Measurements from ENCODE around the gene BRPF1. TPM values are rescaled to one million over a fixed set of nuclear protein-coding genes. Genes with fewer than 3 reads are reported as not detected.

The BRPF1 gene
- total and polyA plus RNA-seq, 2 experiments from 2014 or later, result 8.0 to 24.7 TPM

GRCh38 chr3:9710174-9710739, 21.3 kb upstream of the BRPF1 start:
- Mint-ChIP-seq H3K9me3 (no peaks in the 10 kb centered on the region), H3K36me3 (ENCODE audit: low read depth) (no peaks in the 10 kb centered on the region; the same call in 2 of the 3 replicates), H3K27me3 (ENCODE audit: insufficient read depth, low read depth, poor library complexity) (peaks cover 7% of the 10 kb centered on the region), H3K4me1 (peaks cover 10% of the 10 kb centered on the region), H3K27ac (no peak overlapping the region), H3K4me3 (no peak overlapping the region)
- Histone ChIP-seq H3F3A (replicated peaks; ENCODE audit: low read depth) (no peaks in the 10 kb centered on the region), H3K27ac (ENCODE audit: low read depth) (no peak overlapping the region), H3K4me2 (no peak overlapping the region), H3K36me3 (ENCODE audit: insufficient read depth) (no peaks in the 10 kb centered on the region), H3K4me3 (no peak overlapping the region), H3K4me1 (ENCODE audit: insufficient read depth) (no peaks in the 10 kb centered on the region), H2AFZ (no peak overlapping the region), H3K27me3 (ENCODE audit: insufficient read depth) (no peaks in the 10 kb centered on the region), H3K9me2 (ENCODE audit: insufficient read depth) (no peaks in the 10 kb centered on the region), H4K20me1 (replicated peaks; ENCODE audit: insufficient read depth) (no peaks in the 10 kb centered on the region), H3K79me2 (replicated peaks; ENCODE audit: insufficient read depth) (no peaks in the 10 kb centered on the region)
- TF ChIP-seq ZNF462 (CRISPR knock-in tag; IDR thresholded peaks at IDR 0.05), result no peak
- TF ChIP-seq POLR2AphosphoS5 (IDR thresholded peaks at IDR 0.05; ENCODE audit: low read depth), result no peak
- TF ChIP-seq ETS1 (IDR thresholded peaks at IDR 0.05), result no peak
- no peak for TF ChIP-seq EZH2 (IDR thresholded peaks at IDR 0.05; ENCODE audit: low read depth, unreplicated experiment)
- no peak for TF ChIP-seq JUNB (IDR thresholded peaks at IDR 0.05; ENCODE audit: unreplicated experiment)
- no peak for TF ChIP-seq NANOG (IDR thresholded peaks at IDR 0.05; ENCODE audit: borderline replicate concordance)
- no peak for TF ChIP-seq CREB1 (CRISPR knock-in tag; IDR thresholded peaks at IDR 0.05; ENCODE audit: low read depth)
- TF ChIP-seq ZNF114 (CRISPR knock-in tag; IDR thresholded peaks at IDR 0.05), result no peak
- no peak for TF ChIP-seq ZNF331 (CRISPR knock-in tag; IDR thresholded peaks at IDR 0.05; ENCODE audit: low read depth)
- TF ChIP-seq CTCF (conservative IDR thresholded peaks at IDR 0.05; ENCODE audit: low read depth in 2 of 2), result no peak
- no peak for TF ChIP-seq REST (IDR thresholded peaks at IDR 0.05; ENCODE audit: unreplicated experiment)
- no peak for TF ChIP-seq EZH2phosphoT487 (IDR thresholded peaks at IDR 0.05; ENCODE audit: unreplicated experiment)
- TF ChIP-seq STAT1 (IDR thresholded peaks at IDR 0.05; ENCODE audit: unreplicated experiment), result no peak
- DNase-seq (ENCODE audit: low spot score) (no peak), ATAC-seq (no peak)
